Neural cell (in vitro differentiated cells): ENCODE measurements around the gene UMODL1. TPM values are rescaled to one million over a fixed set of nuclear protein-coding genes. Genes with fewer than 3 reads are reported as not detected.

Source experiments
- H2AFZ ChIP-seq: fragments of 200-600, 300-800 bp; sonication (generic), shearing (Covaris generic); 2 replicates; pipeline ENCODE4 v1.6.0; 2014; ENCODE audit warnings: low read depth, mild to moderate bottlenecking, antibody characterized with exemption, low read length, moderate library complexity
- H3F3A ChIP-seq: fragments of 200-600 bp; shearing (Covaris generic); 2 replicates; pipeline ENCODE4 v1.6.1; 2016; ENCODE audit warnings: mild to moderate bottlenecking, moderate library complexity, mixed read lengths, antibody characterized with exemption, low read length; ENCODE audit not compliant: insufficient read depth, poor library complexity, severe bottlenecking
- H3K27ac ChIP-seq: fragments of 200-600, 300-800 bp; sonication (generic), shearing (Covaris generic); 2 replicates; pipeline ENCODE4 v1.5.1; 2014; ENCODE audit warnings: mild to moderate bottlenecking, low read length, moderate library complexity
- H3K27me3 ChIP-seq: fragments of 300-800, 200-600 bp; sonication (generic), shearing (Covaris generic); 2 replicates; pipeline ENCODE4 v1.6.0; 2014; ENCODE audit warnings: mild to moderate bottlenecking, low read depth, low read length, moderate library complexity; ENCODE audit not compliant: insufficient read depth
- H3K36me3 ChIP-seq: fragments of 300-800, 200-600 bp; sonication (generic), shearing (Covaris generic); 2 replicates; pipeline ENCODE4 v1.5.1; 2014; ENCODE audit warnings: mild to moderate bottlenecking, antibody characterized with exemption, low read length, moderate library complexity; ENCODE audit not compliant: insufficient read depth
- H3K4me2 ChIP-seq: fragments of 300-800, 200-600 bp; sonication (generic), shearing (Covaris generic); 2 replicates; pipeline ENCODE4 v1.6.0; 2014; ENCODE audit warnings: mild to moderate bottlenecking, low read length
- H3K4me3 ChIP-seq: fragments of 300-800, 200-600 bp; sonication (generic), shearing (Covaris generic); 2 replicates; pipeline ENCODE4 v1.5.1; 2014; ENCODE audit warnings: mild to moderate bottlenecking, low read length, moderate library complexity
- H3K79me2 ChIP-seq: fragments of 200-600 bp; shearing (Covaris generic); replicated peaks from 2 replicates; pipeline ENCODE4 v1.6.0; 2014; ENCODE audit warnings: mild to moderate bottlenecking, low read length, moderate library complexity; ENCODE audit not compliant: insufficient read depth
- H3K9ac ChIP-seq: fragments of 300-800, 200-600 bp; sonication (generic), shearing (Covaris generic); 2 replicates; pipeline ENCODE4 v1.6.1; 2016; ENCODE audit warnings: mild to moderate bottlenecking, low read length, mixed read lengths
- H3K9me2 ChIP-seq: fragments of 200-600 bp; shearing (Covaris generic); 2 replicates; pipeline ENCODE4 v1.6.1; 2016; ENCODE audit warnings: mild to moderate bottlenecking, low read length, mixed read lengths; ENCODE audit not compliant: insufficient read depth
- H3K9me3 ChIP-seq: fragments of 200-600, 300-800 bp; sonication (generic), shearing (Covaris generic); 2 replicates; pipeline ENCODE4 v1.6.1; 2016; ENCODE audit warnings: mild to moderate bottlenecking, mixed run types, low read length, moderate library complexity, mixed read lengths
- H4K20me1 ChIP-seq: fragments of 200-600 bp; shearing (Covaris generic); 2 replicates; pipeline ENCODE4 v1.6.1; 2016; ENCODE audit warnings: mild to moderate bottlenecking, mixed run types; ENCODE audit not compliant: insufficient read depth
- EP300 ChIP-seq: fragments of 450-650 bp; conservative IDR thresholded peaks from 2 replicates; pipeline ENCODE4 v1.6.1; 2014; ENCODE audit warnings: antibody characterized with exemption, mild to moderate bottlenecking, moderate library complexity; ENCODE audit not compliant: poor library complexity, severe bottlenecking
- EZH2 ChIP-seq: fragments of 200-600, 300-800 bp; shearing (Covaris generic), sonication (generic); IDR thresholded peaks from 2 replicates; pipeline ENCODE4 v1.6.1; 2014; ENCODE audit warnings: antibody characterized with exemption, low read length, borderline replicate concordance, mild to moderate bottlenecking; ENCODE audit not compliant: insufficient read depth, poor library complexity, severe bottlenecking
- MXI1 ChIP-seq: fragments of 450-650 bp; conservative IDR thresholded peaks from 2 replicates; pipeline ENCODE4 v1.6.1; 2014; ENCODE audit warnings: antibody characterized with exemption, mild to moderate bottlenecking; ENCODE audit not compliant: poor library complexity, severe bottlenecking
- POLR2AphosphoS5 ChIP-seq: IDR thresholded peaks from 2 replicates; pipeline ENCODE4 v1.6.1; 2012
- RAD21 ChIP-seq: fragments of 450-650 bp; conservative IDR thresholded peaks from 2 replicates; pipeline ENCODE4 v1.6.1; 2014; ENCODE audit warnings: antibody characterized with exemption, mild to moderate bottlenecking, moderate library complexity
- REST ChIP-seq: IDR thresholded peaks from 2 replicates; pipeline ENCODE4 v1.6.1; 2012; ENCODE audit warnings: borderline replicate concordance
- SMC3 ChIP-seq: fragments of 450-650 bp; conservative IDR thresholded peaks from 2 replicates; pipeline ENCODE4 v1.6.1; 2014; ENCODE audit warnings: antibody characterized with exemption, mild to moderate bottlenecking, moderate library complexity; ENCODE audit not compliant: poor library complexity
- TAF1 ChIP-seq: IDR thresholded peaks from 2 replicates; pipeline ENCODE4 v1.6.1; 2012; ENCODE audit warnings: low read depth
- polyA plus RNA-seq: library from polyadenylated mRNA; depleted of rRNA; stranded (reverse); fragments of >200 nt; gene quantifications from 2 replicates; pipeline ENCODE4 v1.2.3, GENCODE V29; 2014
- TF ChIP-seq, protein P1 (sequence below): fragments of 450-650 bp; IDR thresholded peaks from 2 replicates; pipeline ENCODE4 v1.5.1; 2014; ENCODE audit warnings: antibody characterized with exemption, mild to moderate bottlenecking, moderate library complexity; ENCODE audit not compliant: poor library complexity, severe bottlenecking

The UMODL1 gene
- polyA plus RNA-seq, 1 donor from 2014 or later: 0.11 TPM

- H3K4me2 ChIP-seq: no peak overlapping the region
- no peaks in the 10 kb centered on the region for H3K36me3 ChIP-seq
- no peaks in the 10 kb centered on the region for H3F3A ChIP-seq
- H3K9ac ChIP-seq: no peak overlapping the region
- TF ChIP-seq REST (no peak), RAD21 (no peak), MXI1 (no peak), SMC3 (no peak), TAF1 (no peak), EP300 (no peak), POLR2AphosphoS5 (no peak), EZH2 (no peak)
- TF ChIP-seq, protein P1, sequence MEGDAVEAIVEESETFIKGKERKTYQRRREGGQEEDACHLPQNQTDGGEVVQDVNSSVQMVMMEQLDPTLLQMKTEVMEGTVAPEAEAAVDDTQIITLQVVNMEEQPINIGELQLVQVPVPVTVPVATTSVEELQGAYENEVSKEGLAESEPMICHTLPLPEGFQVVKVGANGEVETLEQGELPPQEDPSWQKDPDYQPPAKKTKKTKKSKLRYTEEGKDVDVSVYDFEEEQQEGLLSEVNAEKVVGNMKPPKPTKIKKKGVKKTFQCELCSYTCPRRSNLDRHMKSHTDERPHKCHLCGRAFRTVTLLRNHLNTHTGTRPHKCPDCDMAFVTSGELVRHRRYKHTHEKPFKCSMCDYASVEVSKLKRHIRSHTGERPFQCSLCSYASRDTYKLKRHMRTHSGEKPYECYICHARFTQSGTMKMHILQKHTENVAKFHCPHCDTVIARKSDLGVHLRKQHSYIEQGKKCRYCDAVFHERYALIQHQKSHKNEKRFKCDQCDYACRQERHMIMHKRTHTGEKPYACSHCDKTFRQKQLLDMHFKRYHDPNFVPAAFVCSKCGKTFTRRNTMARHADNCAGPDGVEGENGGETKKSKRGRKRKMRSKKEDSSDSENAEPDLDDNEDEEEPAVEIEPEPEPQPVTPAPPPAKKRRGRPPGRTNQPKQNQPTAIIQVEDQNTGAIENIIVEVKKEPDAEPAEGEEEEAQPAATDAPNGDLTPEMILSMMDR: no peak
- H3K27ac ChIP-seq: no peak overlapping the region
- no peak overlapping the region for H3K4me3 ChIP-seq
- no peaks in the 10 kb centered on the region for H3K27me3 ChIP-seq
- H4K20me1 ChIP-seq: no peaks in the 10 kb centered on the region
- no peaks in the 10 kb centered on the region for H3K79me2 ChIP-seq
- H3K9me3 ChIP-seq: no peaks in the 10 kb centered on the region
- H2AFZ ChIP-seq: no peak overlapping the region
- no peaks in the 10 kb centered on the region for H3K9me2 ChIP-seq
These were observed 76.4 kb downstream of the UMODL1 start for GRCh38 chr21:42147386-42148020.

DNA sequence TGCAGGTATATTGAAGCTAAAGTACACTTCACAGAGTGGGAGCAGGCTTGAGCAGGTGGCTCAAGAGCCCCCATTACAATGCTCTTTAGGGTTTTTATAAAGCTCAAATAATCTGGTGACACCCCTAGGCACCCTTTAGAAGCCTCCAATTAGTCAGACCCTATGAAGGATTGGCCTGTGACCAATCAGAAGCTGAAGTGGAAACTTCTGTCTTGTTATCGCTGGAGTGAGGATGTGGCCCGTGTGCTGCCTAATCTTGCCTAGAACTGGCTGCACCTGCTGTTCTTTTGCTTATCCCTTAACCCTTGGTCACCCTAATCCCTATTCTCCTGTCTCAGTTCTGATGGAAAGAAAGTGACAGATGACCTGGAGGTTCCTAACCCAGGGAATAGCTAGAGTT is 77.0 kb downstream of the UMODL1 start:
- Histone ChIP-seq H3K9me2 (no peaks in the 10 kb centered on the region), H3K9me3 (no peaks in the 10 kb centered on the region)
- TF ChIP-seq, protein P1: no peak

More for the DNA sequence above, 77.0 kb downstream of the UMODL1 start:
- Histone ChIP-seq H3K4me2 (no peak overlapping the region), H3K79me2 (no peaks in the 10 kb centered on the region), H3K9ac (no peak overlapping the region), H2AFZ (no peak overlapping the region), H3F3A (no peaks in the 10 kb centered on the region), H4K20me1 (no peaks in the 10 kb centered on the region), H3K4me3 (no peak overlapping the region), H3K27me3 (no peaks in the 10 kb centered on the region), H3K36me3 (no peaks in the 10 kb centered on the region), H3K27ac (no peak overlapping the region)
